Measurements from ENCODE around the gene MACROD2.
"Not testable (repeated sequence)": the region's sequence is repeated elsewhere in the genome, so short reads cannot be mapped to it uniquely, and the experiment has no call there.

Gene MACROD2

GRCh38 chr20:14972690-14973089, 977.4 kb downstream of the MACROD2 start:
- ATAC-seq, result no peak

GRCh38 chr20:14979453-14979986, 984.2 kb downstream of the MACROD2 start:
- no peak for ATAC-seq

GRCh38 chr20:14981486-14981885, 986.2 kb downstream of the MACROD2 start:
- not testable (repeated sequence) for ATAC-seq

GRCh38 chr20:14982324-14982723, 987.0 kb downstream of the MACROD2 start:
- not testable (repeated sequence) for ATAC-seq

GRCh38 chr20:14984305-14984704, 989.0 kb downstream of the MACROD2 start:
- ATAC-seq, result no peak

GRCh38 chr20:14984768-14985622, 989.7 kb downstream of the MACROD2 start:
- no peak for ATAC-seq

GRCh38 chr20:14986026-14986655, 990.8 kb downstream of the MACROD2 start:
- no peak for ATAC-seq

- ATAC-seq, result no peak
These were observed 991.3 kb downstream of the MACROD2 start for GRCh38 chr20:14986656-14987055.

- ATAC-seq, result no peak
These were observed 994.4 kb downstream of the MACROD2 start for GRCh38 chr20:14989535-14990290.

- ATAC-seq, result no peak
These were observed 995.7 kb downstream of the MACROD2 start for GRCh38 chr20:14991023-14991422.

GRCh38 chr20:14992153-14992552, 996.8 kb downstream of the MACROD2 start:
- ATAC-seq, result no peak

GRCh38 chr20:14992961-14993360, 997.6 kb downstream of the MACROD2 start:
- no peak for ATAC-seq

GRCh38 chr20:14996883-14997672, 1001.8 kb downstream of the MACROD2 start:
- ATAC-seq, result no peak

- no peak for ATAC-seq
These were observed 1002.5 kb downstream of the MACROD2 start for GRCh38 chr20:14997791-14998190.

GRCh38 chr20:15005300-15005986, 1010.1 kb downstream of the MACROD2 start:
- ATAC-seq, result no peak

- no peak for ATAC-seq
These were observed 1016.3 kb downstream of the MACROD2 start for GRCh38 chr20:15011631-15012030.

GRCh38 chr20:15012566-15012965, 1017.2 kb downstream of the MACROD2 start:
- ATAC-seq, result no peak

GRCh38 chr20:15016875-15017274, 1021.6 kb downstream of the MACROD2 start:
- ATAC-seq, result not testable (repeated sequence)

- no peak for ATAC-seq
These were observed 1023.6 kb downstream of the MACROD2 start for GRCh38 chr20:15018966-15019365.

- ATAC-seq, result no peak
These were observed 1025.5 kb downstream of the MACROD2 start for GRCh38 chr20:15020845-15021244.

- no peak for ATAC-seq
These were observed 1027.6 kb downstream of the MACROD2 start for GRCh38 chr20:15022921-15023320.

GRCh38 chr20:15026759-15027158, 1031.4 kb downstream of the MACROD2 start:
- no peak for ATAC-seq

All from activated CD4-positive, CD25-positive, alpha-beta regulatory T cell treated with anti-CD3 and anti-CD28 coated beads, Interleukin-2, amount 50 U/mL, for 24 hours (primary cell).